Neural progenitor cell (in vitro differentiated cells): ENCODE data around the gene KLF16.

ENCODE experiments used
- CTCF ChIP-seq: fragments of 200-600 bp; sonication (generic); IDR thresholded peaks from 2 replicates; pipeline ENCODE4 v1.5.1; 2017; ENCODE audit warnings: antibody characterized with exemption, mild to moderate bottlenecking
- EZH2 ChIP-seq: fragments of 200-600 bp; sonication (generic); IDR thresholded peaks from 2 replicates; pipeline ENCODE4 v1.6.1; 2017; ENCODE audit warnings: antibody characterized with exemption, mild to moderate bottlenecking, moderate library complexity

GRCh38 chr19:1864480-1865171, 1.2 kb upstream of the KLF16 start:
- TF ChIP-seq EZH2, result no peak
- TF ChIP-seq CTCF, result peak; percentile 74
